Muscle layer of colon (tissue), 2 donors: ENCODE measurements around the gene CD101.

ENCODE experiments used
- H3K27ac ChIP-seq: one replicate; pipeline ENCODE4 v1.7.0; 2013; ENCODE audit warnings: low read depth, mild to moderate bottlenecking, low read length, moderate library complexity
- H3K27me3 ChIP-seq, 2 donors: one replicate each; pipeline ENCODE4 v1.7.0; 2013; ENCODE audit warnings: low read length in 2 of 2, mild to moderate bottlenecking in 2 of 2; ENCODE audit not compliant: insufficient read depth in 2 of 2, control insufficient read depth in 1 of 2
- H3K36me3 ChIP-seq: one replicate; pipeline ENCODE4 v1.7.0; 2013; ENCODE audit warnings: mild to moderate bottlenecking, low read length; ENCODE audit not compliant: insufficient read depth
- H3K4me1 ChIP-seq: one replicate; pipeline ENCODE4 v1.7.0; 2013; ENCODE audit warnings: mild to moderate bottlenecking, low read length; ENCODE audit not compliant: insufficient read depth
- H3K4me3 ChIP-seq, 2 donors: one replicate each; pipeline ENCODE4 v1.7.0; 2013; ENCODE audit warnings: low read length in 2 of 2, low read depth in 1 of 2, mild to moderate bottlenecking in 1 of 2, moderate library complexity in 1 of 2
- H3K9ac ChIP-seq: one replicate; pipeline ENCODE4 v1.7.0; 2013; ENCODE audit warnings: low read length
- H3K9me3 ChIP-seq: one replicate; pipeline ENCODE4 v1.7.0; 2013; ENCODE audit warnings: mild to moderate bottlenecking, low read length
- donor health status: abdominal sarcoma.
- donor health status: Adenocarcinoma of cecum.

Gene CD101, protein sequence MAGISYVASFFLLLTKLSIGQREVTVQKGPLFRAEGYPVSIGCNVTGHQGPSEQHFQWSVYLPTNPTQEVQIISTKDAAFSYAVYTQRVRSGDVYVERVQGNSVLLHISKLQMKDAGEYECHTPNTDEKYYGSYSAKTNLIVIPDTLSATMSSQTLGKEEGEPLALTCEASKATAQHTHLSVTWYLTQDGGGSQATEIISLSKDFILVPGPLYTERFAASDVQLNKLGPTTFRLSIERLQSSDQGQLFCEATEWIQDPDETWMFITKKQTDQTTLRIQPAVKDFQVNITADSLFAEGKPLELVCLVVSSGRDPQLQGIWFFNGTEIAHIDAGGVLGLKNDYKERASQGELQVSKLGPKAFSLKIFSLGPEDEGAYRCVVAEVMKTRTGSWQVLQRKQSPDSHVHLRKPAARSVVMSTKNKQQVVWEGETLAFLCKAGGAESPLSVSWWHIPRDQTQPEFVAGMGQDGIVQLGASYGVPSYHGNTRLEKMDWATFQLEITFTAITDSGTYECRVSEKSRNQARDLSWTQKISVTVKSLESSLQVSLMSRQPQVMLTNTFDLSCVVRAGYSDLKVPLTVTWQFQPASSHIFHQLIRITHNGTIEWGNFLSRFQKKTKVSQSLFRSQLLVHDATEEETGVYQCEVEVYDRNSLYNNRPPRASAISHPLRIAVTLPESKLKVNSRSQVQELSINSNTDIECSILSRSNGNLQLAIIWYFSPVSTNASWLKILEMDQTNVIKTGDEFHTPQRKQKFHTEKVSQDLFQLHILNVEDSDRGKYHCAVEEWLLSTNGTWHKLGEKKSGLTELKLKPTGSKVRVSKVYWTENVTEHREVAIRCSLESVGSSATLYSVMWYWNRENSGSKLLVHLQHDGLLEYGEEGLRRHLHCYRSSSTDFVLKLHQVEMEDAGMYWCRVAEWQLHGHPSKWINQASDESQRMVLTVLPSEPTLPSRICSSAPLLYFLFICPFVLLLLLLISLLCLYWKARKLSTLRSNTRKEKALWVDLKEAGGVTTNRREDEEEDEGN

DNA sequence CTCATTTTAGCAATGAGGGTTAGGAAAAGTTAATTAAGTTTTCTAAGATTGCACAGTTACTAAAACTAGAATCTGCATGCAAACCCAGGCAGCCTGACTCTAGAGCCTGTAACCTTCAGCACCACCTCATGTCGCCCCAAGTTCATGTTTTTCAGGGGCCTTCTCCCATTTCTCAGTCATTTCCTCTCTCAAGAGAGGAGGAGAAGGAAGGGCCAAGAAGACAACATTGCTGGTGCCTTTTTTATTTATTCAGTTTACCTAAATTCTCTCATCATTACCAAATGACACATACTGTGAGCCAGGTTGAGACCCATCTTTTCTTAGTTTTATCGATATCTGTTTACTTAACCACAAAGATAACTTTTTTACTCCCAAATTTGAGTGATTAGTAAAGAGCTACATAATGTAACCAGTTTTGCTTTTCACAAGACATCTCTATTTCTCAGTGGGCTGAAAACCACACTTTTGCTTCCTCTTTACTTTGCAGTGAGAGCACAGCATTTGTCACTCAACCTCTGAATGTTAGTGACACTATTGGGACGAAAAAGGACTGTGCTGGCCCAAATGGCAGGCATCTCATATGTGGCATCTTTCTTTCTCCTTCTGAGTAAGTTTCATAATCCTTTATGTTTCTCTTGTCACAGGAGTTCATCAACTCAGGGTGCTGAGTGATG is at the start of gene CD101:
Gene CD101 (plus strand): TSS at position 507 of the 674 bp plus-strand sequence. CDS start 58 bp downstream, at position 565.
- H3K9ac ChIP-seq, result no peak within 1 kb of the TSS
- H3K27ac ChIP-seq, result no peak within 1 kb of the TSS
- no peaks in the 10 kb centered on the region for H3K36me3 ChIP-seq
- H3K27me3 ChIP-seq, result no peaks in the 10 kb centered on the region
- H3K4me3 ChIP-seq, result no peak within 1 kb of the TSS
- H3K9me3 ChIP-seq, result no peaks in the 10 kb centered on the region
- no peaks in the 10 kb centered on the region for H3K4me1 ChIP-seq

GRCh38 chr1:116952738-116953275 is 48.8 kb upstream of the CD101 start:
- Histone ChIP-seq H3K27me3 (no peaks in the 10 kb centered on the region), H3K36me3 (peaks cover 11% of the 10 kb centered on the region), H3K4me3 (no peak overlapping the region), H3K4me1 (peaks cover 85% of the 10 kb centered on the region), H3K27ac (peak overlapping the region; percentile 7), H3K9ac (no peak overlapping the region), H3K9me3 (no peaks in the 10 kb centered on the region)

GRCh38 chr1:116954440-116954839 is 47.1 kb upstream of the CD101 start:
- H3K4me3 ChIP-seq, result no peak overlapping the region
- no peaks in the 10 kb centered on the region for H3K9me3 ChIP-seq
- H3K36me3 ChIP-seq, result peaks cover 3% of the 10 kb centered on the region
- H3K9ac ChIP-seq, result no peak overlapping the region
- peak overlapping the region; percentile 2 for H3K27ac ChIP-seq
- H3K4me1 ChIP-seq, result peaks cover 75% of the 10 kb centered on the region
- no peaks in the 10 kb centered on the region for H3K27me3 ChIP-seq

DNA sequence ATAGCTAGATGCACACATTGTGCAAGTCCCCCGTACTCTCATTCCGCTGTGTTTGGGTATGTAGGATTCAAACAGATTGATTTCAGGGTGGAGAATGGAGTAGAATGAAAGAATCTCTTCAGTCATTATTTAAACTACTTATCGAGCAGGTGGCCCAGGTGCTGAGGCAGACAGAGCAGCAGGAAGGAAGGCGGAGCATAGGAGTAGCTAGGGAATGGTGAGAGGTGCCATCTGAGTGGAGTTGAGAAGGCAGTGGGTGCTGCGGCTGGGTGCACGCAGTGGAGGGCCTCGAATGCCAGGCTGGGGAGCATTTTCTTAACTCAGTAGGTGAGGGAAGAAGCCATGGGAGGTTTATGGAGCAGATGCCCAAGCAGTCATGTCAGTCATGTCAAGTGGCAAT is 45.2 kb upstream of the CD101 start:
- H3K9ac ChIP-seq, result no peak overlapping the region
- H3K4me3 ChIP-seq, result no peak overlapping the region
- H3K27me3 ChIP-seq, result no peaks in the 10 kb centered on the region
- no peaks in the 10 kb centered on the region for H3K9me3 ChIP-seq
- peaks cover 57% of the 10 kb centered on the region for H3K4me1 ChIP-seq
- H3K36me3 ChIP-seq, result peaks cover 8% of the 10 kb centered on the region
- H3K27ac ChIP-seq, result no peak overlapping the region

- Histone ChIP-seq H3K27ac (no peak overlapping the region), H3K9ac (no peak overlapping the region), H3K36me3 (peaks cover 19% of the 10 kb centered on the region), H3K4me3 (no peak overlapping the region), H3K27me3 (no peaks in the 10 kb centered on the region), H3K9me3 (no peaks in the 10 kb centered on the region), H3K4me1 (peaks cover 45% of the 10 kb centered on the region)
These were observed 43.9 kb upstream of the CD101 start for GRCh38 chr1:116957646-116958045.

GRCh38 chr1:116958110-116958509 is 43.5 kb upstream of the CD101 start:
- no peak overlapping the region for H3K27ac ChIP-seq
- no peak overlapping the region for H3K9ac ChIP-seq
- H3K27me3 ChIP-seq, result no peaks in the 10 kb centered on the region
- peaks cover 43% of the 10 kb centered on the region for H3K4me1 ChIP-seq
- H3K4me3 ChIP-seq, result no peak overlapping the region
- peaks cover 24% of the 10 kb centered on the region for H3K36me3 ChIP-seq
- H3K9me3 ChIP-seq, result no peaks in the 10 kb centered on the region

GRCh38 chr1:116958977-116959376 is 42.6 kb upstream of the CD101 start:
- no peaks in the 10 kb centered on the region for H3K9me3 ChIP-seq
- H3K27me3 ChIP-seq, result no peaks in the 10 kb centered on the region
- H3K4me1 ChIP-seq, result peaks cover 38% of the 10 kb centered on the region
- H3K9ac ChIP-seq, result no peak overlapping the region
- no peak overlapping the region for H3K27ac ChIP-seq
- no peak overlapping the region for H3K4me3 ChIP-seq
- H3K36me3 ChIP-seq, result peaks cover 32% of the 10 kb centered on the region

GRCh38 chr1:116961606-116962005 is 40.0 kb upstream of the CD101 start:
- Histone ChIP-seq H3K27me3 (no peaks in the 10 kb centered on the region), H3K27ac (no peak overlapping the region), H3K36me3 (peaks cover 45% of the 10 kb centered on the region), H3K4me3 (no peak overlapping the region), H3K9me3 (no peaks in the 10 kb centered on the region), H3K4me1 (peaks cover 20% of the 10 kb centered on the region), H3K9ac (no peak overlapping the region)

- no peak overlapping the region for H3K4me3 ChIP-seq
- H3K4me1 ChIP-seq, result peaks cover 10% of the 10 kb centered on the region
- peaks cover 54% of the 10 kb centered on the region for H3K36me3 ChIP-seq
- no peaks in the 10 kb centered on the region for H3K9me3 ChIP-seq
- H3K27me3 ChIP-seq, result no peaks in the 10 kb centered on the region
- H3K9ac ChIP-seq, result no peak overlapping the region
- H3K27ac ChIP-seq, result no peak overlapping the region
These were observed 38.4 kb upstream of the CD101 start for GRCh38 chr1:116962987-116963639.

DNA sequence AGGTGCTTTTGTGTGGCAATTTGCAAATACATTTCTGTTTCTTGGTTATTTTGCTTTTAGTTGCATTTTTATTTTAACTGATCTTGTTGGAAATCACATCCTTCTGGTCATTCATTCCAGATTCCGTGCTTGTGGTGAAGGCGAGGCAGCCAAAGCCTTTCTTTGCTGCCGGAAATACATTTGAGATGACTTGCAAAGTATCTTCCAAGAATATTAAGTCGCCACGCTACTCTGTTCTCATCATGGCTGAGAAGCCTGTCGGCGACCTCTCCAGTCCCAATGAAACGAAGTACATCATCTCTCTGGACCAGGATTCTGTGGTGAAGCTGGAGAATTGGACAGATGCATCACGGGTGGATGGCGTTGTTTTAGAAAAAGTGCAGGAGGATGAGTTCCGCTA is 34.8 kb upstream of the CD101 start:
- no peaks in the 10 kb centered on the region for H3K27me3 ChIP-seq
- H3K27ac ChIP-seq, result no peak overlapping the region
- no peak overlapping the region for H3K9ac ChIP-seq
- peaks cover 13% of the 10 kb centered on the region for H3K4me1 ChIP-seq
- peaks cover 42% of the 10 kb centered on the region for H3K36me3 ChIP-seq
- H3K4me3 ChIP-seq, result no peak overlapping the region
- H3K9me3 ChIP-seq, result no peaks in the 10 kb centered on the region
